ENCODE measurements around the gene TMEM208. TPM values are rescaled to one million over a fixed set of nuclear protein-coding genes. Genes with fewer than 3 reads are reported as not detected.

Gene TMEM208
- total and polyA plus RNA-seq, 2 of the 13 experiments (the other 11 are each of a cell fraction or from before 2014, with no cell fraction given), result 58.8 to 72.9 TPM

- H3K9me3 ChIP-seq (ENCODE audit: low read length), result no peaks in the 10 kb centered on the region
- peaks cover 40% of the 10 kb centered on the region for H3K4me1 ChIP-seq (ENCODE audit: insufficient read depth, low read length)
- no peak overlapping the region for H3K9ac ChIP-seq (ENCODE audit: insufficient read depth, low read depth, low read length)
- H2AFZ ChIP-seq (ENCODE audit: low read length), result no peak overlapping the region
- ATAC-seq (no peak), DNase-seq (ENCODE audit: low spot score) (no peak), FAIRE-seq (no peak)
- POLR2A ChIA-PET, result no interaction called here
- BruUV-seq (replicated peaks), result no TSS peak
- H3K36me3 ChIP-seq (replicated peaks in 1 of 2; ENCODE audit: control insufficient read depth in 1 of 2, insufficient read depth in 2 of 2, low read length in 2 of 2), result peaks cover 18 to 27% of the 10 kb centered on the region in 2 experiments
- WGBS (ENCODE audit: low lambda C conversion rate), result 92% methylated on average over 3 of the region's 4 CpGs
- no peak overlapping the region for H3K4me2 ChIP-seq (ENCODE audit: low read depth, low read length)
- no peak overlapping the region for H3K27ac ChIP-seq (ENCODE audit: extremely low read length, insufficient read depth, low read length)
- H3K79me2 ChIP-seq (ENCODE audit: insufficient read depth, low read length), result no peaks in the 10 kb centered on the region
- no peak overlapping the region for H3K4me3 ChIP-seq (replicated peaks in 1 of 3; ENCODE audit: insufficient read depth in 1 of 3, low read depth in 2 of 3, low read length in 3 of 3)
- no peaks in the 10 kb centered on the region for H4K20me1 ChIP-seq (ENCODE audit: insufficient read depth, low read length)
- CTCF ChIA-PET (ENCODE audit: low intra/inter-chr PET ratio, low total read pairs), result no interaction called here
- TF ChIP-seq FOXO4 (CRISPR knock-in tag; conservative IDR thresholded peaks at IDR 0.05), result 0 out of 2 replicates have a peak, but pooled peaks have one; percentile 72
- no peak for TF ChIP-seq ZNF839 (CRISPR knock-in tag; IDR thresholded peaks at IDR 0.05; ENCODE audit: borderline replicate concordance)
- intact Hi-C loops (cut with micrococcal nuclease; ENCODE audit: unreplicated experiment) (no loop called here), in situ Hi-C loops (cut with HindIII; ENCODE audit: extremely low pct_ligation_motif_present, low pct_unique_long_range_greater_than_20kb) (no loop called here)
- no peaks in the 10 kb centered on the region for H3K27me3 ChIP-seq (ENCODE audit: control insufficient read depth in 1 of 2, insufficient read depth in 2 of 2, low read length in 2 of 2)
These were observed 15.3 kb downstream of the TMEM208 start for GRCh38 chr16:67242138-67242730.

DNA sequence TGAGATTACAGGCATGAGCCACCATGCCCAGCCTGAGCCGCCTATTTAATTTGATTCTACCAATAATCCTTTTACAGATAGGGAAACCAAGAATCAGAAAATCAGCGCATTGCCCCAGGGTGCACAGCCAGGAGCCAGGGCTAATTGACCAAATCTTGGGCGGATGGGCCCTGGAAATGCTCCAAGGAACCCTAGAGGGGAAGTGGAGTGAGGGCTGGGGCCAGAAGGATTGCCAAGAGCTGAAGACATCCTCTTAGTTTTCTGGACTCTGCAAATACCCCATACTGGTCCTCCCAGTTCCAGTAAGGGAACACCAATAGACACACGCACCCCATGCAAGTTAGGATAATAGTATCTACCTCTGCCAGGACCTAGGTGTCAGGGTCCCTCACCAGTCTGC lies 16.6 kb downstream of the TMEM208 start:
- Histone ChIP-seq H3K36me3 (replicated peaks in 1 of 2; ENCODE audit: control insufficient read depth in 1 of 2, insufficient read depth in 2 of 2, low read length in 2 of 2) (peaks cover 9 to 15% of the 10 kb centered on the region in 2 experiments), H2AFZ (ENCODE audit: low read length) (no peak overlapping the region), H3K9ac (ENCODE audit: insufficient read depth, low read depth, low read length) (no peak overlapping the region), H3K79me2 (ENCODE audit: insufficient read depth, low read length) (no peaks in the 10 kb centered on the region), H3K9me3 (ENCODE audit: low read length) (no peaks in the 10 kb centered on the region), H3K4me1 (ENCODE audit: insufficient read depth, low read length) (peaks cover 51% of the 10 kb centered on the region), H3K27ac (ENCODE audit: extremely low read length, insufficient read depth, low read length) (no peak overlapping the region), H3K4me3 (replicated peaks in 1 of 3; ENCODE audit: insufficient read depth in 1 of 3, low read depth in 2 of 3, low read length in 3 of 3) (no peak overlapping the region), H3K27me3 (ENCODE audit: control insufficient read depth in 1 of 2, insufficient read depth in 2 of 2, low read length in 2 of 2) (peaks cover 0 to under 1% of the 10 kb centered on the region in 2 experiments; a peak in 1 of 5 replicates), H4K20me1 (ENCODE audit: insufficient read depth, low read length) (no peaks in the 10 kb centered on the region), H3K4me2 (ENCODE audit: low read depth, low read length) (no peak overlapping the region)
- WGBS (ENCODE audit: low lambda C conversion rate), result 100% methylated on average over 4 of the region's 4 CpGs
- FAIRE-seq, result no peak
- intact Hi-C loops (cut with micrococcal nuclease; ENCODE audit: unreplicated experiment), result no loop called here
- no TSS peak for BruUV-seq (replicated peaks)
- CTCF ChIA-PET (ENCODE audit: low intra/inter-chr PET ratio, low total read pairs), result no interaction called here
- ATAC-seq, result no peak
- DNase-seq (ENCODE audit: low spot score), result no peak
- in situ Hi-C loops (cut with HindIII; ENCODE audit: extremely low pct_ligation_motif_present, low pct_unique_long_range_greater_than_20kb), result no loop called here
- TF ChIP-seq SMARCE1 (IDR thresholded peaks at IDR 0.05; ENCODE audit: borderline replicate concordance) (no peak), SRY (CRISPR knock-in tag; IDR thresholded peaks at IDR 0.05) (no peak), ZNF282 (IDR thresholded peaks at IDR 0.05; ENCODE audit: partially characterized antibody) (no peak)
- POLR2A ChIA-PET, result no interaction called here

Measured in HepG2 (cell line).